A549 treated with DMSO at 1 μM for 4 hours (cell line): Measurements from ENCODE around the gene KCTD20. TPM values are rescaled to one million over a fixed set of nuclear protein-coding genes. Genes with fewer than 3 reads are reported as not detected.

Source experiments
- total RNA-seq: library from RNA; stranded (reverse); fragments of 200-300 nt; extraction: Qiagen RNA extraction; gene quantifications from 5 replicates; pipeline ENCODE4 v1.2.3, GENCODE V29; 2022; ENCODE audit warnings: low read depth

Gene KCTD20
- total RNA-seq = 19.1 to 25.1 TPM (median 21.7 TPM) in 5 replicates

DNA sequence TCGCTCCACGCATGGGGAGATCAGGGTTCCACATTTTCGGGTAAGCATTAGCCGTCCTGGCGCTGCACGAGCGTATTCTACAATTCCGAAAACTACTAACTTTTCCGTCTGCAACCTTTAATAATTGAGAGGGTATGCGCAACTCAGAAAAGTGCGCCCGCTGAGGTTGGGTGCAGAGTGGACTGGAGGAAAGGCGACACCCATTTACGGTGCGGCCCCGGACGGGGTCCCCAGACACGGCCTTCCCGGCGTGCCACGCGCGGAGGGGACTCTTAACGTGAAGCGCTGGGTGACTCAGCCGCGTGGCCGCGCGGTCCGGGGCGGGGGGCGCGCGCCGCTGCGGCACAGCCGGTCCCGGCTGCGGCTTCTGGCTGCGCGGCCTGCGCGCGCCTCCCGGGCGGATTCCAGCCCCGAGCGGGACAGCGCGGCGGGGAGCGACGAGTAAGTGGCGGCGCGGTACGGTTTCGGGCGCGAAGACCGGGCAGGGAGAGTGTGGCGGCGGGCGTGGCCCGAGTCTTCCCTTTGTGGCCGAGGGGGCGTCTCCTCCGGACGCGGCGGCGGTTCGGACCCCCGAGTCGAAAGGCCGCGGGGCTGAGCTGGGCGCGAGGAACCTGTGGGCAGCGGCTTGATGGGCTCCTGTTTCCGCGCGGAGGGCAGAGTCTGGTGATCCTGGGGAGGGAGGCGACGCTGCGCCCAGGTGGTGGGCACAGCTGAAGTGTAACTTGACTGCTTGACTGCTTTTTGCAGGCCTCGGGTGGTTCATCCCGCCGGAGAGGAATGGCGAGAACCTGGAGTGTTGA lies at the start of gene KCTD20, which contains the start of gene PXT1:
Gene KCTD20 (plus strand): TSS at position 330 of the 800 bp plus-strand sequence. CDS start 27,098 bp downstream, outside the sequence.
Gene PXT1 (minus strand): TSS at position 184 of the 800 bp plus-strand sequence. CDS start 16,772 bp downstream, outside the sequence.

Other genes starting within 250 kb of the KCTD20 start
- 11.1 to 13.4 TPM (median 12.1 TPM) in 5 replicates for gene BRPF3, start 246.3 kb upstream of the KCTD20 start, total RNA-seq
- gene PNPLA1, start 172.9 kb upstream of the KCTD20 start, total RNA-seq = 0.03 TPM in 1 of 5 replicates, not detected in the others
- not detected in 5 replicates for gene BNIP5, start 106.1 kb upstream of the KCTD20 start, total RNA-seq
- 0.13 to 0.17 TPM (median 0.15 TPM) in 4 of 5 replicates, not detected in the other for gene ETV7, start 55.3 kb upstream of the KCTD20 start, total RNA-seq
- not detected in 5 replicates for gene PXT1, start 146 bp upstream of the KCTD20 start, total RNA-seq
- gene STK38, start 104.5 kb downstream of the KCTD20 start, total RNA-seq = 12.9 to 21.3 TPM (median 20.4 TPM) in 5 replicates
- 480 to 624 TPM (median 513 TPM) in 5 replicates for gene SRSF3, start 151.4 kb downstream of the KCTD20 start, total RNA-seq
- 168 to 258 TPM (median 214 TPM) in 5 replicates for gene CDKN1A, start 235.7 kb downstream of the KCTD20 start, total RNA-seq